ENCODE results near the gene KLHL29. TPM values are rescaled to one million over a fixed set of nuclear protein-coding genes. Genes with fewer than 3 reads are reported as not detected.

KLHL29 gene
- 2.8 and 6.3 TPM in 2 replicates for total RNA-seq

DNA sequence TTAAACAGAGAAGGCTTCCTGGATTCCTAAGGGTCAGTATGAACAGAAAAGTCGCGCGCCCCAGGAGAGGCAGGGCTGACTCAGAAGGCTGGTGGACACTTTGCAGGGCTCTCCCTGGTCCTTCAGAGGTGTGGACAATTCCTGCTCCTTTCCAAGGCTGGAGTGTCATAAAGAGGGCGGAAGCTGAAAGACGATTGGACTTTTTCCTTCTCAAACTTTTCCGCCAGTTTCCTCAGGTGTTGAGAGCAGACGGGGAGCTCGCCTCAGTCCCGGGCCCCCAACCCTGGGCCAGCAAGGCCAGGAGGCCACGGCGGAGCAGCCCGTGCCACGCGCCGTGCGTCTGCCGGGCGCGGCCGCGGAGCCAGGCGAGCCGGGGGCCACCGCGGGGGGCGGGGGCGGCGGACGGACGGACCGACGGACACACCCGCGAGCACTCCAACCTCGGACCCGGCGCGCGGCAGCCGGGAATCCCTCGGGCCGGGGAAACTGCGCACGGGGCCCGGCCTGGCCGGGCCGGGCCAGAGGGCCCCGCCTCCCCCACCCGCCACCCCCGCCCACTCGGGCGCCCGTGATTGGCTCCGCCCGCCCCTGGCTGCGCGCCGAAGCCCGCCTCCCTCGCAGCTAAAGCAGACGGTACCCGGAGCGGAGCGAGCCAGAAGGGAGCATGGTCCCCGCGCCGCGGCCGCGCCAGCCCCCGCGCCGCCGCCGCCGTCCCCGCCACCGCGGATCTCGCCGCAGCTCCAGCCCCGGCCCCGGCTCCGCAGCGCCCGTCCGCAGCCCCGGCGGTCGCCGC, at the start of gene KLHL29:
TSS of gene KLHL29 (plus strand) at position 629 of the 793 bp plus-strand sequence. CDS start 177,018 bp downstream, outside the sequence.

